ENCODE results near the gene PLA2G2A. TPM values are rescaled to one million over a fixed set of nuclear protein-coding genes. Genes with fewer than 3 reads are reported as not detected.

The PLA2G2A gene
- total RNA-seq, 1 donor from 2014 or later: not detected

DNA sequence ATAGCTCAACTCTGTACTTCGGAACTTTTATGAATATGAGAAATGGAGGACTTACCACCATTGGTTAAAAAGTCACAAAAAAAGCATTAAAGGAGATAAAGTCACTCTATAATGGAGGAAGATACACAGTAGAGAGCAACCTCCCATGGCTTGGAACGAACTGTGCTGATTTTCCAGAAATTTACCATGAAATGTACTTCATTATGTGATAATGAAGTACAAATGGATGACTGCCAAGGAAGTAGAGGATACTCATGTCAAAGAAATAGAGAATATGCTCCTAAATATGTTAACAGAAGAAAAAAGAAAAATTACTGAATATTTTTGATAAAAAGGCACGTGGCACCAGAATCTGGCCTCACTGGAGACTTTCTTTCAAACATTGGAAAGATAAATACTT is 32.4 kb downstream of the PLA2G2A start:
- no peak overlapping the region for H3K9ac ChIP-seq (ENCODE audit: low read length)
- no peak overlapping the region for H2AFZ ChIP-seq (ENCODE audit: low read depth, low read length)
- no peak overlapping the region for H3K27ac ChIP-seq (ENCODE audit: low read depth, low read length)
- no peak overlapping the region for H3K4me2 ChIP-seq (ENCODE audit: low read length)
- H3K36me3 ChIP-seq (ENCODE audit: insufficient read depth, low read length): no peaks in the 10 kb centered on the region
- Mint-ChIP-seq H3K36me3 (ENCODE audit: low read depth, unreplicated experiment) (no peaks in the 10 kb centered on the region), H3K4me1 (ENCODE audit: low read depth, unreplicated experiment) (peaks cover 5% of the 10 kb centered on the region), H3K27ac (ENCODE audit: unreplicated experiment) (no peak overlapping the region), H3K27me3 (ENCODE audit: low read depth, unreplicated experiment) (no peaks in the 10 kb centered on the region), H3K4me3 (ENCODE audit: unreplicated experiment) (no peak overlapping the region), H3K9me3 (ENCODE audit: unreplicated experiment) (peaks cover 3% of the 10 kb centered on the region)
- no peaks in the 10 kb centered on the region for H3K4me1 ChIP-seq (ENCODE audit: insufficient read depth, low read length)
- no peak overlapping the region for H3K4me3 ChIP-seq (ENCODE audit: insufficient read depth, low read depth, low read length)
- H4K20me1 ChIP-seq (ENCODE audit: insufficient read depth, low read length): no peaks in the 10 kb centered on the region
- DNase-seq (ENCODE audit: low read depth) (no peak), FAIRE-seq (no peak)
- H3K79me2 ChIP-seq (ENCODE audit: insufficient read depth, low read length): no peaks in the 10 kb centered on the region
- H3K9me3 ChIP-seq (ENCODE audit: insufficient read depth, low read depth, low read length): no peaks in the 10 kb centered on the region
- TF ChIP-seq, protein P1, sequence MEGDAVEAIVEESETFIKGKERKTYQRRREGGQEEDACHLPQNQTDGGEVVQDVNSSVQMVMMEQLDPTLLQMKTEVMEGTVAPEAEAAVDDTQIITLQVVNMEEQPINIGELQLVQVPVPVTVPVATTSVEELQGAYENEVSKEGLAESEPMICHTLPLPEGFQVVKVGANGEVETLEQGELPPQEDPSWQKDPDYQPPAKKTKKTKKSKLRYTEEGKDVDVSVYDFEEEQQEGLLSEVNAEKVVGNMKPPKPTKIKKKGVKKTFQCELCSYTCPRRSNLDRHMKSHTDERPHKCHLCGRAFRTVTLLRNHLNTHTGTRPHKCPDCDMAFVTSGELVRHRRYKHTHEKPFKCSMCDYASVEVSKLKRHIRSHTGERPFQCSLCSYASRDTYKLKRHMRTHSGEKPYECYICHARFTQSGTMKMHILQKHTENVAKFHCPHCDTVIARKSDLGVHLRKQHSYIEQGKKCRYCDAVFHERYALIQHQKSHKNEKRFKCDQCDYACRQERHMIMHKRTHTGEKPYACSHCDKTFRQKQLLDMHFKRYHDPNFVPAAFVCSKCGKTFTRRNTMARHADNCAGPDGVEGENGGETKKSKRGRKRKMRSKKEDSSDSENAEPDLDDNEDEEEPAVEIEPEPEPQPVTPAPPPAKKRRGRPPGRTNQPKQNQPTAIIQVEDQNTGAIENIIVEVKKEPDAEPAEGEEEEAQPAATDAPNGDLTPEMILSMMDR (IDR thresholded peaks at IDR 0.05; ENCODE audit: insufficient read depth, low read depth, low read length): no peak
- TF ChIP-seq EZH2 (IDR thresholded peaks at IDR 0.05; ENCODE audit: insufficient read depth, low read length): no peak
- peaks cover 6% of the 10 kb centered on the region for H3K27me3 ChIP-seq (ENCODE audit: insufficient read depth, low read length)

DNA sequence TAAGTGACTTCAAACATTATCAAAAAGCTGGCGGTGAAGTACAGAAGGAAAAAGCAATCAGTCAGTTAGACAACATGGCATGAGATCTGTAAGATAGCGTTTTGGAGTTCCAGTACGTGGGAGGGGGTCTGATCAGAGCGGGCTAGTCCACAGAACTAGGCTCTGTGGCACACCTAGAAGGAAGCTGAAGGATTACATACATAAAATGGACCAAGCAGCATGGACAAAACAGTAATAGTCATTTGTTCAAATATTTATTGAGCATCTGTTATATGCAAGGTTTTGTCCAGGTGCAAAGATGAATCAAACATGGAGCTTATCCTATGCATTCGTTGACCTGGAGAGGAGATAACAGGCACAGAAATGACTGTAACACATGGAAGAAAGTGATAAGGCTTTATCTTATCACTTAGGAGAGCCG is 33.1 kb downstream of the PLA2G2A start:
- Histone ChIP-seq H3K27ac (ENCODE audit: low read depth, low read length) (no peak overlapping the region), H4K20me1 (ENCODE audit: insufficient read depth, low read length) (no peaks in the 10 kb centered on the region), H3K36me3 (ENCODE audit: insufficient read depth, low read length) (no peaks in the 10 kb centered on the region), H3K9ac (ENCODE audit: low read length) (no peak overlapping the region), H3K79me2 (ENCODE audit: insufficient read depth, low read length) (no peaks in the 10 kb centered on the region), H2AFZ (ENCODE audit: low read depth, low read length) (no peak overlapping the region), H3K4me3 (ENCODE audit: insufficient read depth, low read depth, low read length) (no peak overlapping the region), H3K9me3 (ENCODE audit: insufficient read depth, low read depth, low read length) (no peaks in the 10 kb centered on the region), H3K4me1 (ENCODE audit: insufficient read depth, low read length) (no peaks in the 10 kb centered on the region), H3K4me2 (ENCODE audit: low read length) (no peak overlapping the region), H3K27me3 (ENCODE audit: insufficient read depth, low read length) (peaks cover 8% of the 10 kb centered on the region)
- no peak overlapping the region for H3K27ac Mint-ChIP-seq (ENCODE audit: unreplicated experiment)
- no peaks in the 10 kb centered on the region for H3K27me3 Mint-ChIP-seq (ENCODE audit: low read depth, unreplicated experiment)
- H3K36me3 Mint-ChIP-seq (ENCODE audit: low read depth, unreplicated experiment): no peaks in the 10 kb centered on the region
- no peak for FAIRE-seq
- no peak for DNase-seq (ENCODE audit: low read depth)
- H3K4me3 Mint-ChIP-seq (ENCODE audit: unreplicated experiment): no peak overlapping the region
- TF ChIP-seq EZH2 (IDR thresholded peaks at IDR 0.05; ENCODE audit: insufficient read depth, low read length): no peak
- H3K9me3 Mint-ChIP-seq (ENCODE audit: unreplicated experiment): peaks cover 3% of the 10 kb centered on the region
- H3K4me1 Mint-ChIP-seq (ENCODE audit: low read depth, unreplicated experiment): peaks cover 5% of the 10 kb centered on the region

DNA sequence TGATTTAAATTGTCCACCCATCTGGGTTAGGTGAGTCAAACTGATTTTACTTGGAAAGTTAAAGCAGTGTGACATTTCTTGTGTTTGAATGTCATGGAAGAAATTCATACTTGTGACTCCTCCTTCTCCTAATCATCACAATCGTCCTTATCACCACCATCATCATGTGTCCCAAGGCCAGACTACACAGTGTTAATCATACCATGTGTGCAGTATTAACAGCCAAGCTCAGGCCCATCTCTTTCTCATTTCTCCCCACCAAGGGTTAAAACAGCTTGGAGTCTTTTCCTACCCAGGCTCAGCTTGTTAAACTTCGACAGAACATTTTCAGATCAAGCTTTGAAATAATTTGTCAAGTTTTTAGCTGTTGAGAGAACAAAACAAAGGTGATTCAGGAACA is 33.5 kb downstream of the PLA2G2A start:
- TF ChIP-seq, protein P1 (IDR thresholded peaks at IDR 0.05; ENCODE audit: insufficient read depth, low read depth, low read length): no peak
- TF ChIP-seq EZH2 (IDR thresholded peaks at IDR 0.05; ENCODE audit: insufficient read depth, low read length): no peak
- no peaks in the 10 kb centered on the region for H3K36me3 ChIP-seq (ENCODE audit: insufficient read depth, low read length)
- no peak overlapping the region for H3K4me2 ChIP-seq (ENCODE audit: low read length)
- no peaks in the 10 kb centered on the region for H3K79me2 ChIP-seq (ENCODE audit: insufficient read depth, low read length)
- Mint-ChIP-seq H3K27me3 (ENCODE audit: low read depth, unreplicated experiment) (no peaks in the 10 kb centered on the region), H3K9me3 (ENCODE audit: unreplicated experiment) (peaks cover 5% of the 10 kb centered on the region), H3K4me3 (ENCODE audit: unreplicated experiment) (no peak overlapping the region), H3K4me1 (ENCODE audit: low read depth, unreplicated experiment) (peaks cover 5% of the 10 kb centered on the region), H3K27ac (ENCODE audit: unreplicated experiment) (no peak overlapping the region), H3K36me3 (ENCODE audit: low read depth, unreplicated experiment) (no peaks in the 10 kb centered on the region)
- H3K9me3 ChIP-seq (ENCODE audit: insufficient read depth, low read depth, low read length): no peaks in the 10 kb centered on the region
- no peak overlapping the region for H3K9ac ChIP-seq (ENCODE audit: low read length)
- no peak for FAIRE-seq
- DNase-seq (ENCODE audit: low read depth): no peak
- H3K4me1 ChIP-seq (ENCODE audit: insufficient read depth, low read length): no peaks in the 10 kb centered on the region
- H2AFZ ChIP-seq (ENCODE audit: low read depth, low read length): no peak overlapping the region
- no peak overlapping the region for H3K4me3 ChIP-seq (ENCODE audit: insufficient read depth, low read depth, low read length)
- no peak overlapping the region for H3K27ac ChIP-seq (ENCODE audit: low read depth, low read length)
- peaks cover 8% of the 10 kb centered on the region for H3K27me3 ChIP-seq (ENCODE audit: insufficient read depth, low read length)
- no peaks in the 10 kb centered on the region for H4K20me1 ChIP-seq (ENCODE audit: insufficient read depth, low read length)

Measured in astrocyte (in vitro differentiated cells and primary cell).